MCF 10A (cell line): Measurements from ENCODE around the gene RDH12. TPM values are rescaled to one million over a fixed set of nuclear protein-coding genes. Genes with fewer than 3 reads are reported as not detected.

Source experiments
- BruUV-seq: library from RNA; stranded (reverse); fragments of 400-500 nt; replicated peaks from 2 replicates; lab custom pipeline; 2021; lab: Mats Ljungman, UMichigan
- CTCF ChIA-PET: fragments of 300-600 bp; sonication (Branson Sonifier 250); formaldehyde crosslinking; extraction: SDS; loops from one replicate; lab custom pipeline; 2021; ENCODE audit warnings: antibody characterized with exemption, inconsistent platforms; lab: Yijun Ruan, JAX
- POLR2A ChIA-PET: fragments of 300-600, 350-650 bp; sonication (Branson Sonifier 250); formaldehyde crosslinking; extraction: SDS; loops from one replicate; lab custom pipeline; 2020; ENCODE audit warnings: antibody characterized with exemption, inconsistent platforms; lab: Yijun Ruan, JAX
- DNase-seq: peaks from one replicate; pipeline ENCODE4 v3.0.0-alpha.2; 2018; ENCODE audit not compliant: unreplicated experiment
- H3K27ac Mint-ChIP-seq: one replicate; pipeline ENCODE4 v1.8.0; 2022; ENCODE audit warnings: mild to moderate bottlenecking, low read depth, mixed read lengths; ENCODE audit not compliant: unreplicated experiment
- H3K27me3 Mint-ChIP-seq: one replicate; pipeline ENCODE4 v1.8.0; 2022; ENCODE audit warnings: mixed read lengths; ENCODE audit not compliant: insufficient read depth, unreplicated experiment
- H3K36me3 Mint-ChIP-seq: one replicate; pipeline ENCODE4 v1.8.0; 2022; ENCODE audit warnings: mild to moderate bottlenecking, moderate library complexity, mixed read lengths; ENCODE audit not compliant: insufficient read depth, unreplicated experiment
- H3K4me1 Mint-ChIP-seq: one replicate; pipeline ENCODE4 v1.8.0; 2022; ENCODE audit warnings: mixed read lengths; ENCODE audit not compliant: insufficient read depth, unreplicated experiment
- H3K4me3 Mint-ChIP-seq: one replicate; pipeline ENCODE4 v1.8.0; 2022; ENCODE audit warnings: mild to moderate bottlenecking, moderate library complexity, mixed read lengths; ENCODE audit not compliant: unreplicated experiment
- H3K9me3 Mint-ChIP-seq: one replicate; pipeline ENCODE4 v1.8.0; 2022; ENCODE audit warnings: mixed read lengths; ENCODE audit not compliant: unreplicated experiment
- intact Hi-C: fragments of 100-400 bp; cut with micrococcal nuclease; formaldehyde crosslinking; loops from 2 replicates; pipeline ENCODE4 v1.14.1; 2022
- total RNA-seq: library from RNA; stranded (reverse); gene quantifications from 2 replicates; pipeline ENCODE4 v1.2.3, GENCODE V29; 2022
- TF ChIP-seq, protein P1 (sequence below): fragments of 200-600 bp; IDR thresholded peaks from one replicate; pipeline ENCODE4 v1.8.0; 2022; ENCODE audit warnings: antibody characterized with exemption, mild to moderate bottlenecking; ENCODE audit not compliant: unreplicated experiment

Gene RDH12
- total RNA-seq, 1 experiment from 2014 or later = not detected

DNA sequence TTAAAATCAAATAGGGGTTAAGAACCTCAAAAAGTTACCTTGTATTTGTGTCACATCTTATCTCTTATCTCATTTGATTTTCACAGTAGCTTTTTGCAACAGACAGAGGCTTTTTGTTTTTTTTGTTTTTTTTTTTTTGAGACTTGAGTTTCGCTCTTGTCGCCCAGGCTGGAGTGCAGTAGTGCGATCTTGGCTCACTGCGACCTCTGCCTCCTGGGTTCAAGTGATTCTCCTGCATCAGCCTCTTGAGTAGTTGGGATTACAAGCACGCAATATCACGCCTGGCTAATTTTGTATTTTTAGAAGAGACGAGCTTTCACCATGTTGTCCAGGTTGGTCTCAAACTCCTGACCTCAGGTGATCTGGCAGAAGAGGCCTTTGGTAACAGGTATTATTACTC lies 25.7 kb downstream of the RDH12 start:
- Mint-ChIP-seq H3K4me1 (no peaks in the 10 kb centered on the region), H3K4me3 (no peak overlapping the region), H3K36me3 (no peaks in the 10 kb centered on the region), H3K27me3 (peaks cover 34% of the 10 kb centered on the region), H3K27ac (no peak overlapping the region), H3K9me3 (no peaks in the 10 kb centered on the region)
- ChIA-PET CTCF (interaction anchor here (1.0 to 1.2 kb wide), 2 partner anchors 23 to 143 kb away, joined by 3 to 6 read pairs; no protein-coding TSS in a partner anchor), POLR2A (no interaction called here)
- intact Hi-C loops = no loop called here
- no peak for DNase-seq
- BruUV-seq = no TSS peak
- TF ChIP-seq, protein P1, sequence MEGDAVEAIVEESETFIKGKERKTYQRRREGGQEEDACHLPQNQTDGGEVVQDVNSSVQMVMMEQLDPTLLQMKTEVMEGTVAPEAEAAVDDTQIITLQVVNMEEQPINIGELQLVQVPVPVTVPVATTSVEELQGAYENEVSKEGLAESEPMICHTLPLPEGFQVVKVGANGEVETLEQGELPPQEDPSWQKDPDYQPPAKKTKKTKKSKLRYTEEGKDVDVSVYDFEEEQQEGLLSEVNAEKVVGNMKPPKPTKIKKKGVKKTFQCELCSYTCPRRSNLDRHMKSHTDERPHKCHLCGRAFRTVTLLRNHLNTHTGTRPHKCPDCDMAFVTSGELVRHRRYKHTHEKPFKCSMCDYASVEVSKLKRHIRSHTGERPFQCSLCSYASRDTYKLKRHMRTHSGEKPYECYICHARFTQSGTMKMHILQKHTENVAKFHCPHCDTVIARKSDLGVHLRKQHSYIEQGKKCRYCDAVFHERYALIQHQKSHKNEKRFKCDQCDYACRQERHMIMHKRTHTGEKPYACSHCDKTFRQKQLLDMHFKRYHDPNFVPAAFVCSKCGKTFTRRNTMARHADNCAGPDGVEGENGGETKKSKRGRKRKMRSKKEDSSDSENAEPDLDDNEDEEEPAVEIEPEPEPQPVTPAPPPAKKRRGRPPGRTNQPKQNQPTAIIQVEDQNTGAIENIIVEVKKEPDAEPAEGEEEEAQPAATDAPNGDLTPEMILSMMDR = no peak

GRCh38 chr14:67728258-67728657 lies 26.6 kb downstream of the RDH12 start:
- Mint-ChIP-seq H3K4me3 (no peak overlapping the region), H3K4me1 (no peaks in the 10 kb centered on the region), H3K27ac (no peak overlapping the region), H3K9me3 (no peaks in the 10 kb centered on the region), H3K36me3 (no peaks in the 10 kb centered on the region), H3K27me3 (peaks cover 26% of the 10 kb centered on the region)
- intact Hi-C loops = no loop called here
- TF ChIP-seq, protein P1 = no peak
- BruUV-seq = no TSS peak
- DNase-seq = no peak
- POLR2A ChIA-PET = interaction anchor here (1.0 kb wide), 1 partner anchor 11 kb away, joined by 3 read pairs; no protein-coding TSS in a partner anchor
- CTCF ChIA-PET = interaction anchor here (1.0 to 1.2 kb wide), 2 partner anchors 24 to 144 kb away, joined by 3 to 6 read pairs; no protein-coding TSS in a partner anchor

DNA sequence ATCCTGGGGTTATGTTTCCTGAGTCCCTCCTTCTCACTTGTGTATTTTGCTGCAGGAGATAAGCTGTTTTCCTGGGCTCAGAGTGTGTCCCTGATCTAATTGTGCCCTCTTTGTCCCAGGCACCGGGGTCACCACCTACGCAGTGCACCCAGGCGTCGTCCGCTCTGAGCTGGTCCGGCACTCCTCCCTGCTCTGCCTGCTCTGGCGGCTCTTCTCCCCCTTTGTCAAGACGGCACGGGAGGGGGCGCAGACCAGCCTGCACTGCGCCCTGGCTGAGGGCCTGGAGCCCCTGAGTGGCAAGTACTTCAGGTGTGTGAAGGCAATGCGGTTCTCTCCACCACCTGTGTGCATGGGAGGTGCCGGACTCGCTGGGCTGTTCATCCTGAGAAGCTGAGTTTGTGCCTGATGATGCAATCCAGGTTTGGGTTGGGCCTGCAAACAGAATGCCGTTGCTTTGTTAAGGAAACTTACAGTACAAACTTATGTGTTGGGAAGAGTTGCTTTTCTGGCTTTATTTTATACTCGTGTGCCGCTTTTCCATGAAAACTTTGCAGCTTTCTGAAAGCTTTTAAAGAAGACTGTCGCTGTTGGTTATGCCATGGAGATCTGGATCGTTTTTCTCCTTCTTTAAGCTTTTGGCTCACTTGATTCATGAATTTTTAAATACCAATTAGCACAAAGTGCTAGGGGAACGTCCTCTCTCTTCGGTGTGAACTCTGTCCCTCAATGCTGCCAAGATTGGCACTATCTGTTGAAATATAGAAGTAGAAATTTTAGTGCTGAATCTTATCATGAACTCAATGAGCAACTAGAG lies 27.6 kb downstream of the RDH12 start:
- ChIA-PET CTCF (interaction anchor here (0.6 kb wide), 2 partner anchors 59 to 1359 kb away, joined by 3 to 4 read pairs; no protein-coding TSS in a partner anchor), POLR2A (interaction anchor here (1.2 kb wide), 1 partner anchor 10 kb away, joined by 3 read pairs; no protein-coding TSS in a partner anchor)
- no peaks in the 10 kb centered on the region for H3K36me3 Mint-ChIP-seq
- H3K4me3 Mint-ChIP-seq = no peak overlapping the region
- no TSS peak for BruUV-seq
- peaks cover 26% of the 10 kb centered on the region for H3K27me3 Mint-ChIP-seq
- intact Hi-C loops = no loop called here
- no peaks in the 10 kb centered on the region for H3K4me1 Mint-ChIP-seq
- DNase-seq = no peak
- H3K27ac Mint-ChIP-seq = no peak overlapping the region
- no peaks in the 10 kb centered on the region for H3K9me3 Mint-ChIP-seq
- TF ChIP-seq, protein P1 = no peak

DNA sequence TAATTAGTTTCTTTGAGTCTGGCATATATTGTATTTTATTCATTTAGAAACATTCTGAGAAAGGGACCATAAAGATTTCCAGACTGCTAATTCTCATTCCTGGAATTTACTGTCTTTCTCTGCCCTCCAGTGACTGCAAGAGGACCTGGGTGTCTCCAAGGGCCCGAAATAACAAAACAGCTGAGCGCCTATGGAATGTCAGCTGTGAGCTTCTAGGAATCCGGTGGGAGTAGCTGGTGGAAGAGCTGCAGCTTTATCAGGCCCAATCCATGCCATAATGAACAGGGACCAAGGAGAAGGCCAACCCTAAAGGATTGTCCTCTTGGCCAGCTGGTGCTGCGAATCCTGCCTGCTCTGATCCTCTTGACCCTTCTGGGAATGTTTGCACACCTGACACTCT lies 31.9 kb downstream of the RDH12 start:
- H3K27me3 Mint-ChIP-seq = no peaks in the 10 kb centered on the region
- no peaks in the 10 kb centered on the region for H3K4me1 Mint-ChIP-seq
- intact Hi-C loops = no loop called here
- no peak for DNase-seq
- no peak overlapping the region for H3K4me3 Mint-ChIP-seq
- TF ChIP-seq, protein P1 = no peak
- H3K27ac Mint-ChIP-seq = no peak overlapping the region
- no peaks in the 10 kb centered on the region for H3K9me3 Mint-ChIP-seq
- CTCF ChIA-PET = no interaction called here
- no TSS peak for BruUV-seq
- H3K36me3 Mint-ChIP-seq = no peaks in the 10 kb centered on the region
- POLR2A ChIA-PET = interaction anchor here (0.6 kb wide), 1 partner anchor 97 kb away, joined by 3 read pairs; no protein-coding TSS in a partner anchor
